HepG2 (cell line): Measurements from ENCODE around the gene WDR19. TPM values are rescaled to one million over a fixed set of nuclear protein-coding genes. Genes with fewer than 3 reads are reported as not detected.

Experiments
- LCORL ChIP-seq, 2 experiments: fragments of 450-650 bp in 1 of 2; sonication (generic) in 1 of 2; formaldehyde crosslinking in 1 of 2; IDR thresholded peaks; 2 replicates each; pipeline versions ENCODE4 v1.5.0 to v1.6.1; 2017 to 2020; ENCODE audit warnings: antibody characterized with exemption in 1 of 2, missing genetic modification reagents in 1 of 2
- MAZ ChIP-seq, 2 experiments: sonication (generic) in 1 of 2; formaldehyde crosslinking in 1 of 2; IDR thresholded peaks; 2 replicates each; pipeline versions ENCODE4 v1.5.0 to v1.6.1; 2012 to 2020; ENCODE audit warnings: low read depth in 2 of 2, mild to moderate bottlenecking in 2 of 2, borderline replicate concordance in 1 of 2, improper control_type of control experiment in 1 of 2, low read length in 1 of 2, missing genetic modification reagents in 1 of 2, moderate library complexity in 1 of 2
- NFE2 ChIP-seq: sonication (generic); formaldehyde crosslinking; IDR thresholded peaks from 2 replicates; pipeline ENCODE4 v1.4.0; 2020; ENCODE audit warnings: missing genetic modification reagents
- NFE2L2 ChIP-seq: fragments of 150-350 bp; IDR thresholded peaks from 2 replicates; pipeline ENCODE4 v1.6.1; 2014; ENCODE audit warnings: low read length
- PRDM4 ChIP-seq: sonication (generic); formaldehyde crosslinking; IDR thresholded peaks from 2 replicates; pipeline ENCODE4 v1.9.0; 2021; ENCODE audit warnings: missing genetic modification reagents, borderline replicate concordance
- STAT6 ChIP-seq: sonication (generic); formaldehyde crosslinking; IDR thresholded peaks from 2 replicates; pipeline ENCODE4 v1.4.0; 2020; ENCODE audit warnings: missing genetic modification reagents, mild to moderate bottlenecking, borderline replicate concordance
- ZBTB10 ChIP-seq: sonication (generic); formaldehyde crosslinking; IDR thresholded peaks from 2 replicates; pipeline ENCODE4 v1.4.0; 2020; ENCODE audit warnings: missing genetic modification reagents, borderline replicate concordance
- ZBTB33 ChIP-seq: sonication (generic); formaldehyde crosslinking; IDR thresholded peaks from 2 replicates; pipeline ENCODE4 v1.4.0; 2020; ENCODE audit warnings: missing genetic modification reagents
- ZNF24 ChIP-seq: fragments of 450-650 bp; IDR thresholded peaks from 2 replicates; pipeline ENCODE4 v1.6.1; 2017; ENCODE audit warnings: antibody characterized with exemption, mild to moderate bottlenecking
- ZNF281 ChIP-seq: sonication (generic); formaldehyde crosslinking; IDR thresholded peaks from 2 replicates; pipeline ENCODE4 v1.4.0; 2020; ENCODE audit warnings: missing genetic modification reagents, borderline replicate concordance
- ZNF383 ChIP-seq: sonication (generic); formaldehyde crosslinking; IDR thresholded peaks from 2 replicates; pipeline ENCODE4 v1.4.0; 2020; ENCODE audit warnings: missing genetic modification reagents, mild to moderate bottlenecking, borderline replicate concordance
- ZNF598 ChIP-seq: sonication (generic); formaldehyde crosslinking; IDR thresholded peaks from 2 replicates; pipeline ENCODE4 v1.5.1; 2020; ENCODE audit warnings: mild to moderate bottlenecking, missing genetic modification reagents, borderline replicate concordance
- ZNF776 ChIP-seq: sonication (generic); formaldehyde crosslinking; IDR thresholded peaks from 2 replicates; pipeline ENCODE4 v1.4.0; 2020; ENCODE audit warnings: mild to moderate bottlenecking, missing genetic modification reagents
- ZSCAN25 ChIP-seq: sonication (generic); formaldehyde crosslinking; IDR thresholded peaks from 2 replicates; pipeline ENCODE4 v1.8.0; 2022; ENCODE audit warnings: mild to moderate bottlenecking, missing genetic modification reagents
- ZSCAN31 ChIP-seq: sonication (generic); formaldehyde crosslinking; IDR thresholded peaks from 2 replicates; pipeline ENCODE4 v1.5.0; 2020; ENCODE audit warnings: low read depth, mild to moderate bottlenecking, missing genetic modification reagents
- polyA plus RNA-seq, 8 experiments: library from polyadenylated mRNA; depleted of rRNA in 3 of 8; stranded (reverse) in 7 of 8; unstranded in 1 of 8; fragments of >200 nt; fragmentation: Illumina TruSeq in 4 of 8; extraction: Trizol in 4 of 8; gene quantifications; 2 replicates each; pipeline versions ENCODE4 v1.2.1 to v1.2.3, GENCODE V29; 2011 to 2016; ENCODE audit warnings: low read depth in 4 of 8, missing spikeins in 1 of 8, mixed read lengths in 1 of 8; ENCODE audit not compliant: insufficient read depth in 1 of 8
- total RNA-seq, 5 experiments: library from RNA; depleted of rRNA; stranded (reverse); fragments of >200 nt; fragmentation: Illumina TruSeq; extraction: Trizol; gene quantifications; 2 replicates each; pipeline ENCODE4 v1.2.3, GENCODE V29; 2016; ENCODE audit warnings: low read depth in 1 of 5

Gene WDR19
- total and polyA plus RNA-seq, 2 of the 13 experiments (the other 11 are each of a cell fraction or from before 2014, with no cell fraction given), result 22.9 to 34.1 TPM

GRCh38 chr4:39274503-39274902 lies 92.2 kb downstream of the WDR19 start (continued):
- TF ChIP-seq ZBTB33 (CRISPR knock-in tag) (no peak), ZSCAN25 (CRISPR knock-in tag) (no peak), ZNF24 (no peak), ZNF383 (CRISPR knock-in tag) (no peak), ZNF776 (CRISPR knock-in tag) (no peak), MAZ (IDR thresholded peaks at IDR 0.05; ENCODE audit: borderline replicate concordance, low read depth, low read length) (no peak), MAZ (CRISPR knock-in tag; IDR thresholded peaks at IDR 0.05; ENCODE audit: low read depth) (no peak), ZSCAN31 (CRISPR knock-in tag) (no peak), ZBTB10 (CRISPR knock-in tag) (no peak), NFE2L2 (no peak), ZNF598 (no peak), ZNF281 (no peak), PRDM4 (CRISPR knock-in tag) (no peak), STAT6 (CRISPR knock-in tag) (no peak), LCORL (IDR thresholded peaks at IDR 0.05) (no peak), LCORL (CRISPR knock-in tag; IDR thresholded peaks at IDR 0.05) (no peak), NFE2 (CRISPR knock-in tag) (no peak)
